HTERT RPE-1 (cell line): ENCODE data around the gene TBC1D22A.

Experiments
- in situ Hi-C: fragments of 300-500 bp; cut with MboI; formaldehyde crosslinking; loops from 4 replicates; pipeline ENCODE4 v1.14.3; 2020; ENCODE audit warnings: low sequenced_read_pairs

The TBC1D22A gene

GRCh38 chr22:47201996-47202818 lies 439.8 kb downstream of the TBC1D22A start:
- in situ Hi-C loops: no loop called here

DNA sequence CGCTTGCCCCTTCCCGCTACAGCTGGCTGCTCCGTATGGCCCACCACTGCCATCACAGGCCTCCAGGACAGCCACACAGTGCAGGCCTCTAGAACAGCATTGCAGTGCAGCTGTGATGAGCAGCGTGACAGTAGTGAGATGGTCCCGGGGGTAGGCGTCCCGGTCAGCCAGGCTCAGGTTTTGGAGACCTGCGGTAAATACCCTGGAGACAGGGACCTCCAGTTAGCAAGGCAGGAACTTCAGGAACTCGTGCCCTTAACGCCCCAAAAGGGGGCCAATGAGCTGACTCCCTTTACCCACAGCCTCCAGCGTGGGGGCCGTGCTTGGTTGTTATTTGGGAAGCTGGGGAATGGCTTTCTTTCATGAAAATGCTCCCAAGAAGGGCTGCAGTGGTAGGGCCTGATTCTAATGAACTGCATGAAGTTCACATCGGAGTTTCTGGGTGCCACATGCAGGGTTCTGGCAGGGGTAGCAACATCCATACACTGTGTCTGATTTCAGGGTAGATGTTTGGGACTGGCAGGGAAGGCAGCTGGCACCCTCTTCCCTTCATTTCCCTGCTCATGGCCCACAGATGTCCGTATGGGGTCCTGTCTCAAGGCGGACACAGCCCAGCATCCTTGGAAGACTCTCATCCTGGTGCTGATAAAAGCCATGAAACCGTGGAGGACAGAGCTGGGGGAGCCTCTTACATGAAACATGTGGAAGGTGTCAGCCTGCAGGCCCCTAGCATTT lies 440.5 kb downstream of the TBC1D22A start:
- in situ Hi-C loops: no loop called here

GRCh38 chr22:47203554-47203991 lies 441.1 kb downstream of the TBC1D22A start:
- in situ Hi-C loops: no loop called here

GRCh38 chr22:47204002-47204979 lies 441.8 kb downstream of the TBC1D22A start:
- in situ Hi-C loops: no loop called here

DNA sequence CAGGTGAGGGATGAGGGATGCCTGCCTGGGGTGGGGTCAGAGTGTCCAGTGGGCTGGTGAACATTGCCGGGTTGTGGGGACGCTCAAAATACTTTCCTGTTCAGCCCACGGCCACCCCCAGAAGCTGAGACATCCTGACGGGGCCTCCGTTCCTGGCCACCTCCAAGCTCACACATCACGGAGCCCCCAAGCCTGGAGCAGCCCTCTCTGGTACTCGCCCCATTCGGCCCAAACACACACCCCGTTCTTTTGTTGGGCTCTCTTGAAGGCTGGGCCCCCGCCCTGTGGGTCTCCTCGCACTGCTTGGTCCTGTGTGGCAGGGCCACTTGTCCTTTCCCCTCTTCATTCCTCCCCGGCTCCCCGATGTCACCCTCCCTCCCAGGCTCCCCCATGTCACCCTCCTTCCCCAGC lies 442.6 kb downstream of the TBC1D22A start:
- in situ Hi-C loops: no loop called here

DNA sequence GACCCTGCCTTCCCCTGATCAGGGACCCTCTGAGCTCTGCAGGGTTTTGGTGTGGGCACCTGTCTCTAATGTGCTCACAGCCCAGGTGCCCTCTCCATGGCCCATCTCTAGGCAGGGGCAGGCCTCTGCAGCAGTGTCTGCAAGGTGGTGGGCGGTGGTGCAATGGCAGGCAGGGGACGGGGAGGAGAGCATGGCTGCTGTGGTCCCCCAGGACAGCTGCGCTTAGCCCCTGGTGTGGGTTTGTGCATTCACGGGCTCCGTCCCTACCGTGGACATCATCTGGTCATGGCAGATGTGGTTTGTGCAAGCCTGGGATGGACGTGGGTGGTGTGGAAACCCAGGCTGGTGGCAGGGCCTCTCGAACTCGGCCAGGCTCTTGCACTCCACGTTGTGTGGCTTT lies 443.1 kb downstream of the TBC1D22A start:
- in situ Hi-C loops: no loop called here

- in situ Hi-C loops: no loop called here
These were observed 443.7 kb downstream of the TBC1D22A start for GRCh38 chr22:47206164-47206563.

DNA sequence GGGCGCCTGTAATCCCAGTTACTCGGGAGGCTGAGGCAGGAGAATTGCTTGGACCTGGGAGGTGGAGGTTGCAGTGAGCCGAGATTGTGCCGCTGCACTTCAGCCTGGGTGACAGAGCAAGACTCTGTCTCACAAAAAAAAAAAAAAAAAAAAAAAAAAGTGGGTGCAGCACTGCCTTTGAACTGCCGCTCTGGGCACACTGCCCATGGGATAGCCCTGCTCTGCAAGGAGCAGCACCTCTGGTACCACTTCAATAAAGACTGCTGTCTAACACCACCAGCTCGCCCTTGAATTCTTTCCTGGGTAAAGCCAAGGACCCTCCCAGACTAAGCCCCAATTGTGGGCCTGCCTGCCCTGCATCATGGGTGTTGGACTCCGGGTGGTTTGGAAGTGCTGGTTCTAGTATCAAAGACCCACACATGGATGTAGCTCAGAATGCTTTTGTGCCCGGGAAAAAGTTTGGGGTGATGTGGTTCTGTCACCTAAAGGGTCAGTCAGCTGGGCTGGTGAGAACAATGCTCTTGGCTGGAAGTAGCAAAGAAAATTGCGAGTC lies 444.3 kb downstream of the TBC1D22A start:
- in situ Hi-C loops: no loop called here

DNA sequence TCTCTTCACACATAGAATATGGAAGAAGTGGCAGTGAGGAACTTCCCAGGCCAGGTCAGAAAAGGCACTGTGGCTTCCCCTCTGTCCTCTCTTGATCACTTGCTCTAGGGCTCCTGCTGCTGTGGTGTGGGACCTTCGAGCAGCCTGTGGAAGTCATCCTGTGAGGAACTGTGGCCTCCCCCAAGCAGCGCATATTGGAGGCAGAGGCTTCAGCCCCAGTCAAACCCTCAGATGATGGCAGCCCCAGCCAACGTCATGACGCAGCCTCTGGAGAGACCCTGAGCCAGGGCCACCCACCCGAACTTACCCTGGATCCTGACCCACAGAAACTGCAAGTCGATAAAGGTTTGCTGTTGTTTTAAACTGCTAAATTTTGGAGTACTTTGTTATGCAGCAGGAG lies 444.9 kb downstream of the TBC1D22A start:
- in situ Hi-C loops: no loop called here

- in situ Hi-C loops: no loop called here
These were observed 445.6 kb downstream of the TBC1D22A start for GRCh38 chr22:47207846-47208554.

- in situ Hi-C loops: no loop called here
These were observed 446.2 kb downstream of the TBC1D22A start for GRCh38 chr22:47208630-47209029.

GRCh38 chr22:47209040-47209514 lies 446.6 kb downstream of the TBC1D22A start:
- in situ Hi-C loops: no loop called here

- in situ Hi-C loops: no loop called here
These were observed 447.1 kb downstream of the TBC1D22A start for GRCh38 chr22:47209547-47210023.

DNA sequence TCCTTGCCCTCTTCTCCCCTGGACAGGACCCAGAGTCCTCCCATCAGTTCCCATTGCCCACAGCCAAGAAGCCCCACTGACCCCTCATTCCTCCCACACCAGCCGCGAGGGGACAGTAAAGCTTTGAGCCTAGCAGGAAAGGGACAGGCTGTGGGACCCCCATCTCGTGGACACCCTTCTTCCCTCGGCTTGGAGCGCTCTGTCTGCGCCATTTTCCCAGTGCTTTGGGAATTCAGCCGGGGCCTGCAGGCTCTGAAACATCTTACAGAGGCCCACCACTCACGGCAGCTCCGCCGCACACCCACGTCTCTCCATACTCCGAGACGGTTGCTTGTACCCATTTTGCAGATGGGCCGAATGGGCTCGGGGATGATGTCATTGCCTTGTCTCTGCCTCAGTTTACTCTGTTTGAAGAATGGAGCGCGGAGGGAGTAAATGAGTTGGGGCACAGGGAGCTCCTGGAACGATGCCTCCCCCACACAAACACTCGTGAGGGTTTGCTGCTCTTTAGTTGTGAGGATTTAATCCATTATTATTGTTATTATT lies 447.7 kb downstream of the TBC1D22A start:
- in situ Hi-C loops: no loop called here

- in situ Hi-C loops: no loop called here
These were observed 448.2 kb downstream of the TBC1D22A start for GRCh38 chr22:47210686-47211085.

DNA sequence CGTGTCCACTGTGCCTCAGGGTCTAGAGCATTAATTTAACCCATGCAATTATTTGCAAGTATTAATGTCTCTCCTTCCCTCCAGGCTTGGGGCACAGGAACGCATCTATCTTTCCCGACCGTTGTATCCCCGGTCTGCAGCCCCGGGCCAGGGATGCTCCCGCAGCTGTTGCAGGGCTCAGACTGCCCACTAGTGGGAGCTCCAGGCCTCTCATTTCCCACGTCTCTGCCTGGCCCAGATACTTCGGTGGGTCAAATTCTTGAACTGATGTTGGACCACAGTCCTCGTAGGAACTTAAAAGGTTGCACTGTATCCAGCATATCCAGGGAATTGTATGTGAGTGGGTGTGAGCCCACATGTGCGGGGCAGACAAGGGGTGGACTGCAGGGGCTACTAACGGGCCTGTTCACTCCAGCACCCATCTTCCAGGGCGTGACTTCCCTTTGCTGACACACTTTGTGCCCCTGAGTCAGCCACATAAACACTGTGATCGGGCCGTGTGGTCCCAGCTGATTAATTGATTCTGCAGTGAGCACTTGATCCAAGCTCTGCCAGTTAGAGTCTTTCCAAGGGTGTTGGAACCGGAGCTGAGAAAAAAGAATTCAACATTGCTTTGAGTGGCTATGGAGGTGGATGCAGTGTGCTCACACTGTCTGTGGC lies 451.3 kb downstream of the TBC1D22A start:
- in situ Hi-C loops: no loop called here

- in situ Hi-C loops: no loop called here
These were observed 453.4 kb downstream of the TBC1D22A start for GRCh38 chr22:47215851-47216250.

DNA sequence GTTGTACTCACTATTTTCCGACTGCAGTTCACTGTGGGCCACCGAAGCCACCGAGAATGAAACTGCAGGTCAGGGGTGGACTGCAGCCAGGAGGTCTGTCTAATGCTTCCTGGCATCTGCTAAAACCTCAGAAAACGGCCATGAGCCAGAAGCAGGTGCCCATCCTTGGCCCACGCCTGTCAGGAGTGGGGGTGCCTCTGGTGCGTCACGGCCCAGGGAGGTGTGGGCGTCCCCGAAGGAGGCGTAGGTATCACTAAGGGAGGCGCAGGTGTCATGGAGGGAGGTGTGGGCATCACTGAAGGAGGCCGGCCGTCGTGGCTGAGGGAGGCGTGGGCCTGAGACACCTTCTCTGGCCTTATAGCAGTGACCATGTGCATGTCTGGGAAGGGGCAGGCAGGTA lies 456.2 kb downstream of the TBC1D22A start:
- in situ Hi-C loops: no loop called here

DNA sequence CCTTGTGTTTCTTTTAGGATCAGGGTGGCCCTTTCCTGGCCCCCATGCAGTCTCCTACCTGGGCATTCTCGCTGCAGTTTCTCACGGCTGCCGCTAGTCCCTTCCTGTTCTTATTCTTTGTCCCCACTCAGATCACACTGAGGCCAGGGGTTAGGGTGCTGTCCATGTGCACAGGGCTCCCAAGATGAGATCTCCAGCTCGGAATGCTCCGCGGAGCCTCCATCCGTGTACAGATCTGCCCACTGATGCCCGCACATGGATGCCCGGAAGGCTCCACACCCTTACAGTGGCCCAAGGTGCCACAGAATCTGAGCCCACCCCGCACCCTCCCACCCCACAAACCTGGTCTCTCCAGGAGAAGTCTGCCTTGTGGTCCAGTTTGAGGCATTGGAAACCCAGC lies 457.3 kb downstream of the TBC1D22A start:
- in situ Hi-C loops: no loop called here
